ENCODE results near the gene NDUFS7.

Gene NDUFS7

DNA sequence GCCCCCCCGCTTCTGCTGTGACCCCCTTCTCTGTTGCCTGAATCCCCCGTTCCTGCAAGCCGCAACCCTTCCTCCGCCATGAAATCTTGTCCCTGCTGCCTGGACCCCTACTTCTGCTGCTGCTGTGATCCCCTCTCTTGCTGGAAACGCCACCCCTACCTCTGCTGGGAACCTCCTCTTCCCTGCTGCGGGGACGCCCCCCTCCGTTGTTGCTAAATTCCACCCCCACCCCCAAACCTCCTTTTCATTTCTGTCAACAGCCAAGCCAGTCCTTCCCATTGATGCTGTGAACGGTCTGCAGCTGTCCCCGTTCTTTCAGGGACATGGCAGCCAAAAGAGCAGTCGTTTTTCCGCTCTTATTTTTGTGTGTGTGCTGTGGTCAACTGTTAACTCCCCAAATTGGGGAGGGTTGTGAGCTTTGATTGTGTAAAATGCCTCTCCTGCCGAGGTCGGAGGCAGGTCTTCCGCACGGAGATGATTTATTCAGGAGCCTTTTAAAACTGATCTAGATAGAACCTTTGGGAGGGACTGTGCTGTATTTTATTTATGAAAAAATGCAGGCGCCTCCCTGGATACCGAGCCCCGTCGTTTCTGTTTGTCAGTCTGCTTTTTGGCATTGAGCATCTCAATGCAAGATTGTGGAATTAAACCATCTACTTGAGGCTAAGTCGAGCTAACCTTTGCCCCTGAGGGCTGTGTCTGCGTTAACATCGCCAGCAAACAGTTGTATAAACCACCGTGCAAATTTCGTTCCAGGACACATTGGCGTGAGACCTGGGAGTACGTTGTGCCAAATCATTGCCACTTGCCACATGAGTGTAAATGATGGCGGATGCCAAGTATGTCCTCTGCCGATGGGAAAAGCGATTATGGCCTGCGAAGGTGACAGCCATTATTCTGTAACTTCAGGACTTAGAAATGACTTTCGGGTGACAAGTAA, 27.9 kb upstream of the NDUFS7 start:
- no peaks in the 10 kb centered on the region for H3K79me2 ChIP-seq
- no peaks in the 10 kb centered on the region for H3K36me3 ChIP-seq (ENCODE audit: control insufficient read depth, insufficient read depth, low read length)

DNA sequence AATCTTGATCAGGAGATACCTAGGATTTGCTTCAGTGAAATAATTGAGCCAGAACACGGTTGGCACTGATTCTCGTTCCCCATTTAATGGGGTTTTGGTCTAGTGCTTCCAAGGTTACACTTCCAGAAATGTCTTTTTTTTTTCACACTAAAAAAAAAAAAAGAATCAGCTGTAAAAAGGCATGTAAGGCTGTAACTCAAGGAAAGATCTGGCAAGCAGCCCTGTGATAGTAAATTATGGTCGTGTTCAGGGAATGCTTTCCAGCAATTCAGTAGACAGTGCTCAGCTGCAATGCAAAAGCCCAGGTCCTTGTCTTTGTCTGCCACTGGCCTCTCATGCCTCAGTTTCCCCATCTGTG, 27.2 kb upstream of the NDUFS7 start:
- Histone ChIP-seq H3K9me3 (ENCODE audit: control insufficient read depth, low read length) (no peaks in the 10 kb centered on the region), H3K27me3 (ENCODE audit: control insufficient read depth, insufficient read depth, low read length) (no peaks in the 10 kb centered on the region), H3K27ac (no peak overlapping the region), H2AFZ (no peak overlapping the region), H3K4me1 (peaks cover 4% of the 10 kb centered on the region), H3K79me2 (no peaks in the 10 kb centered on the region), H3K9ac (no peak overlapping the region), H3K4me2 (ENCODE audit: low read length) (peak overlapping the region; percentile 0), H3K4me3 (ENCODE audit: low read depth, low read length) (no peak overlapping the region), H3K36me3 (ENCODE audit: control insufficient read depth, insufficient read depth, low read length) (no peaks in the 10 kb centered on the region)
- no peak for TF ChIP-seq CTCF (IDR thresholded peaks at IDR 0.05)

More for the DNA sequence above, 27.9 kb upstream of the NDUFS7 start:
- Histone ChIP-seq H3K9ac (no peak overlapping the region), H3K9me3 (ENCODE audit: control insufficient read depth, low read length) (no peaks in the 10 kb centered on the region), H3K27ac (peak overlapping the region; percentile 27), H3K4me2 (ENCODE audit: low read length) (peak overlapping the region; percentile 75), H2AFZ (peak overlapping the region; percentile 73), H3K4me3 (ENCODE audit: low read depth, low read length) (peak overlapping the region; percentile 63), H3K4me1 (peaks cover 4% of the 10 kb centered on the region), H3K27me3 (ENCODE audit: control insufficient read depth, insufficient read depth, low read length) (no peaks in the 10 kb centered on the region)
- TF ChIP-seq CTCF (IDR thresholded peaks at IDR 0.05): no peak

- Histone ChIP-seq H3K27ac (no peak overlapping the region), H3K4me3 (ENCODE audit: low read depth, low read length) (no peak overlapping the region), H3K4me1 (peaks cover 4% of the 10 kb centered on the region), H3K4me2 (ENCODE audit: low read length) (no peak overlapping the region), H3K79me2 (peaks cover 4% of the 10 kb centered on the region), H3K27me3 (ENCODE audit: control insufficient read depth, insufficient read depth, low read length) (no peaks in the 10 kb centered on the region), H3K9ac (no peak overlapping the region), H2AFZ (no peak overlapping the region), H3K9me3 (ENCODE audit: control insufficient read depth, low read length) (no peaks in the 10 kb centered on the region), H3K36me3 (ENCODE audit: control insufficient read depth, insufficient read depth, low read length) (no peaks in the 10 kb centered on the region)
- TF ChIP-seq CTCF (IDR thresholded peaks at IDR 0.05): no peak
Observed at GRCh38 chr19:1357531-1358109, 26.1 kb upstream of the NDUFS7 start.

GRCh38 chr19:1360126-1360817, 23.4 kb upstream of the NDUFS7 start:
- no peaks in the 10 kb centered on the region for H3K36me3 ChIP-seq (ENCODE audit: control insufficient read depth, insufficient read depth, low read length)
- H3K79me2 ChIP-seq: peaks cover 4% of the 10 kb centered on the region
- no peak overlapping the region for H2AFZ ChIP-seq
- H3K9me3 ChIP-seq (ENCODE audit: control insufficient read depth, low read length): no peaks in the 10 kb centered on the region
- no peak for TF ChIP-seq CTCF (IDR thresholded peaks at IDR 0.05)
- H3K27me3 ChIP-seq (ENCODE audit: control insufficient read depth, insufficient read depth, low read length): no peaks in the 10 kb centered on the region
- H3K4me1 ChIP-seq: peaks cover 4% of the 10 kb centered on the region
- H3K27ac ChIP-seq: no peak overlapping the region
- no peak overlapping the region for H3K9ac ChIP-seq
- H3K4me3 ChIP-seq (ENCODE audit: low read depth, low read length): no peak overlapping the region
- H3K4me2 ChIP-seq (ENCODE audit: low read length): no peak overlapping the region

Data from parathyroid adenoma (tissue), 2 donors.